RWPE2 (cell line): ENCODE results near the gene TNS3.

Source experiments
- ATAC-seq: fragments of 200-7000 bp; cut with Tn5 transposase; 3 replicates; pipeline ENCODE4 v1.9.1; 2021; ENCODE audit warnings: low read depth
- DNase-seq: peaks from one replicate; pipeline ENCODE4 v3.0.0-alpha.2; 2020; ENCODE audit warnings: low spot score
- H3K27ac ChIP-seq: fragments of 450-650 bp; 2 replicates; pipeline ENCODE4 v1.5.1; 2017; ENCODE audit warnings: mild to moderate bottlenecking; ENCODE audit not compliant: poor library complexity, severe bottlenecking
- H3K27me3 ChIP-seq: fragments of 250-450 bp; sonication (Bioruptor Pico); 2 replicates; pipeline ENCODE4 v1.5.1; 2021; ENCODE audit warnings: mild to moderate bottlenecking, moderate library complexity; ENCODE audit not compliant: insufficient read depth, poor library complexity, severe bottlenecking
- H3K36me3 ChIP-seq: fragments of 250-450 bp; sonication (Bioruptor Pico); 2 replicates; pipeline ENCODE4 v1.5.1; 2020; ENCODE audit warnings: low read depth, mild to moderate bottlenecking, moderate library complexity
- H3K4me1 ChIP-seq: fragments of 250-450 bp; sonication (Bioruptor Pico); 2 replicates; pipeline ENCODE4 v1.5.1; 2021; ENCODE audit warnings: mild to moderate bottlenecking, moderate library complexity; ENCODE audit not compliant: insufficient read depth, poor library complexity, severe bottlenecking
- H3K4me3 ChIP-seq: fragments of 250-450 bp; sonication (Bioruptor Pico); 2 replicates; pipeline ENCODE4 v1.5.1; 2021; ENCODE audit warnings: mild to moderate bottlenecking, moderate library complexity; ENCODE audit not compliant: severe bottlenecking
- H3K9me3 ChIP-seq: fragments of 250-450 bp; sonication (Bioruptor Pico); 2 replicates; pipeline ENCODE4 v1.5.1; 2021; ENCODE audit warnings: mild to moderate bottlenecking, moderate library complexity; ENCODE audit not compliant: severe bottlenecking
- TF ChIP-seq, protein P1 (sequence below): fragments of 450-650 bp; IDR thresholded peaks from one replicate; pipeline ENCODE4 v1.5.1; 2017; ENCODE audit warnings: mild to moderate bottlenecking, moderate library complexity; ENCODE audit not compliant: poor library complexity, severe bottlenecking

TNS3 gene

DNA sequence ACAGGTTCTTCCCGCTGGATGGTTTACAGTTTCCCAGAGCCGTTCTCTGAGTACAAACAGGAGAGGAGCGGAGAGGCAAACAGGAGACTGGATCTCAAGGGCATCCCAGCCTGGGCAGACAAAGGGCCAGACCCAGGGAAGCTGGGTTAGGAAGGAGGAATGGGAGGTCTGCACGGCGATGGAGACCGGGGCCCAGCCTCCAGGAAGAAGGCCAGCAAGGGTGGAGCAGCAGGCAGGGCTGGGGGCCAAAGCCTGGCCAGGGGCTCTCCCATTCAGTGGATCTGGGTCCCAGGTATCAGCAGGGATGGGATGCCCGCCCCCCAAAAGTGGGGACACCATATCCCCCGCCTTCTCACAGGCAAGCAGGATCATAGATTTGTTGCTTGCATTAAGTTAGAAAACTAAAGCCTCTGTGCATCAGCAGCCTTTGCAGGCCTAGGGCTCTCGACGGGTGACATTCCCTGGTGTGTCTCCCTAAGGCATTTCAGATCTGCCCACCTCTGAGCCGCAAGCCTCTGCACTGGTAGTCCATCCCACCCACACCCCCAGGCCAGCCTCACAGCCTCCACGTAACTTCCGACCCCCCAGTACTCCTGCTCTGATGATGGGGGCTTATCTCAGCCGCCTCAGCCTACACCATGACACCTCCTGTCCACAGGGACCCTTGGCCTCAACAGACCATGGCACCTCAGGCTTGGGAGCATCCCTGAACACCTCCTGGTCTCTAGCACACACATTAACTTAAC lies 59.9 kb downstream of the TNS3 start:
- DNase-seq (peak; percentile 38), ATAC-seq (no peak)
- Histone ChIP-seq H3K27me3 (no peaks in the 10 kb centered on the region), H3K4me3 (no peak overlapping the region), H3K27ac (no peak overlapping the region), H3K9me3 (no peaks in the 10 kb centered on the region), H3K36me3 (peaks cover 16% of the 10 kb centered on the region), H3K4me1 (no peaks in the 10 kb centered on the region)
- TF ChIP-seq, protein P1, sequence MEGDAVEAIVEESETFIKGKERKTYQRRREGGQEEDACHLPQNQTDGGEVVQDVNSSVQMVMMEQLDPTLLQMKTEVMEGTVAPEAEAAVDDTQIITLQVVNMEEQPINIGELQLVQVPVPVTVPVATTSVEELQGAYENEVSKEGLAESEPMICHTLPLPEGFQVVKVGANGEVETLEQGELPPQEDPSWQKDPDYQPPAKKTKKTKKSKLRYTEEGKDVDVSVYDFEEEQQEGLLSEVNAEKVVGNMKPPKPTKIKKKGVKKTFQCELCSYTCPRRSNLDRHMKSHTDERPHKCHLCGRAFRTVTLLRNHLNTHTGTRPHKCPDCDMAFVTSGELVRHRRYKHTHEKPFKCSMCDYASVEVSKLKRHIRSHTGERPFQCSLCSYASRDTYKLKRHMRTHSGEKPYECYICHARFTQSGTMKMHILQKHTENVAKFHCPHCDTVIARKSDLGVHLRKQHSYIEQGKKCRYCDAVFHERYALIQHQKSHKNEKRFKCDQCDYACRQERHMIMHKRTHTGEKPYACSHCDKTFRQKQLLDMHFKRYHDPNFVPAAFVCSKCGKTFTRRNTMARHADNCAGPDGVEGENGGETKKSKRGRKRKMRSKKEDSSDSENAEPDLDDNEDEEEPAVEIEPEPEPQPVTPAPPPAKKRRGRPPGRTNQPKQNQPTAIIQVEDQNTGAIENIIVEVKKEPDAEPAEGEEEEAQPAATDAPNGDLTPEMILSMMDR, result no peak

DNA sequence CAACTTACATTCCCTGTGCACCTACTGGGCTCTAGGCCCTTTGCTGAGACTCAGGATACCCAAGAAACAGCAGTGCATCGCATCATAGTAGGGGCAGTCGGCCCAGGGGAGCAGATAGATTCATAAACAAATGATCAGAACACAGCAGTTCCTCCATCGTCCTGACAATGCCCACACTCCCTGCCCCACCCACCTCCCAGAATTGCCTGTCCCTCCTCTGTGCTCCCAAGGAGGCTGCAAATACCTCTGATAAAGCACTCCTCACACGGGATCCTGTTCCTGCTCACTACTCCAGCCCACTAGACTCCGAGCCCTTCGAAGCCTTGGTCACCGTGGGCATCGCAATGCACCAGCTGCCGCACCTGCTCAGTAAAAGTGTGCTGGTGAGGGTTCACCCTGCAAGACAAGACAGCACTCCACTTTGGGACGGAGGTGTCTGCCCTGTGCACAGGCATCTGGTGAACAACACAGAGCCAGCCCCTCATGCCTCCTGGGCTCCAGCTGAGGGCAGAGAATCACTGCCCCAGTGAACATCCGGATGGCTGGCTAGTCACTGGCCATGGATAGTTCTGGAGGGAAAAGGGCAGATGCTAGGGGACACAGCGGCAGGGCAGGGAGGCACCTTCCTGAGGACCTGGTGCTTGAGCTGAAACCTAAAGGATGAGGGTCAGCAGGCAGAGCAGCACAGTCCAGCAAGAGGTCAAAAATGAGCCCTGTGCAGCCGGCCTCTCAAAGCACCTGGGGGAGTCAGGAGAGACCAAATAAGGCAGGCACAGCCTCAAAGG lies 60.7 kb downstream of the TNS3 start:
- DNase-seq (peak; percentile 33), ATAC-seq (no peak)
- H3K27me3 ChIP-seq, result no peaks in the 10 kb centered on the region
- H3K4me3 ChIP-seq, result no peak overlapping the region
- TF ChIP-seq, protein P1, result no peak
- H3K9me3 ChIP-seq, result no peaks in the 10 kb centered on the region
- peaks cover 14% of the 10 kb centered on the region for H3K36me3 ChIP-seq
- no peaks in the 10 kb centered on the region for H3K4me1 ChIP-seq
- H3K27ac ChIP-seq, result peak overlapping the region; percentile 22

DNA sequence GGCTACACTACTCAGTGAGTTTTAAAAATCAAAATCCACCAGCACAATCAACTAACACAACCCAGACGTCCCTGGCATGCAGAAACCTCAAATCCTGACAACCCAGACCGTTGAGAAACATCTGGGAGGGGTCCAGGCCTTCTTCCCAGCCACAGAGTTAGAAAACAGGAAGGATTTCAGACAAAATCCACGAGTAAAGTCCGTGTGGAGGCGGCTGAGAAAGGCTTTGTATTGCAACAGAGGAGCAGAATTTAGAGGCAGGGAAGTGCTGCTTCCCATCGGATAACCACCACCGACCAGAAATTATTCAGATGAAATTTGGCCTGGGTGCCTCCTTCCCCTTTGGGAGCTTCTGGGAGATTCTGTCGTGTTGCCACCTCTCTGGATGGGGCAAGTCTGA lies 61.5 kb downstream of the TNS3 start:
- Histone ChIP-seq H3K4me3 (no peak overlapping the region), H3K9me3 (no peaks in the 10 kb centered on the region), H3K27ac (peak overlapping the region; percentile 22), H3K27me3 (no peaks in the 10 kb centered on the region), H3K4me1 (no peaks in the 10 kb centered on the region), H3K36me3 (peaks cover 11% of the 10 kb centered on the region; the same call in 1 of the 2 replicates)
- DNase-seq, result no peak
- TF ChIP-seq, protein P1, result no peak
- no peak for ATAC-seq

DNA sequence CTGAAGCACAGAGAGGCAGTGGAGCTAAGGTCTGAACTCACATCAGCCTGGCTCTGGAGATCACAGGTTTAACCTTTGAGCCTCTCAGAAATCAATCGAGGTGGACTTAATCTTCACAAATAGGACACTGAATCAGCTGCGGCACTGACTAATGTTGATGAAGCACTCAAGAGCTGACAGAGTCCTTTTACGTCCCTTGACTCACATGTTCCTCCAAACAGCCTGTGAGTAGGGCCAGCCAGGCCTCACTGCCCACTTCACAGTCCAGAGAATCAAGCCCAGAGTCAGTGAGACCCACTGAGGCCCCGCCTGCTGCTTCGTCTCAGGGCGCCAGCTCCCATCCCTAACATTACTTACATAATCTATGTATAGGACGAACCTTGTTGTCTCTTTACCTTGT lies 63.1 kb downstream of the TNS3 start:
- no peaks in the 10 kb centered on the region for H3K27me3 ChIP-seq
- no peak overlapping the region for H3K4me3 ChIP-seq
- DNase-seq, result peak; percentile 16
- H3K36me3 ChIP-seq, result peaks cover 11% of the 10 kb centered on the region; the same call in 1 of the 2 replicates
- H3K27ac ChIP-seq, result no peak overlapping the region
- ATAC-seq, result no peak
- H3K9me3 ChIP-seq, result no peaks in the 10 kb centered on the region
- TF ChIP-seq, protein P1, result no peak
- H3K4me1 ChIP-seq, result no peaks in the 10 kb centered on the region
